ENCODE data around the gene NDUFAF2.

Gene NDUFAF2

DNA sequence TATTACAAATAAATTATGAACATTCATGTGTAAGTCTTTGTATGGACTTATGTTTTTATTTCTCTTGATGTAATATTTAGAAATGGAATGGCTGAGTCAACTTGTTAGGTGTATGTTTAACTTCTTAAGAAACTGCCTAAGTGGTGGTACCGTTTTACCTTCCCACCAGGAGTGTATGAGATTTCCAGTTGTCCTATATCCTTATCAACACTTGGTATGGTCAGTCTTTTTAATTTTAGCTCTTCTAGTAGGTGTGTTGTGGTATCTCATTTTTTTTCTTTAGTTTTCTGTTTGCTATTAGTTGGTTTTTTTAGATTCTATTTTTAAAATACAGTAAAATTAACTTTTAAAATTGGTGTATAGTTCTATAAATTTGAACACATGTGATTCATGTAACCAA, 3.7 kb downstream of the NDUFAF2 start:
- H3K4me3 ChIP-seq (ENCODE audit: insufficient read depth, low read length, poor library complexity, severe bottlenecking), result no peak overlapping the region
- no peaks in the 10 kb centered on the region for H3K36me3 ChIP-seq (ENCODE audit: low read length)
- no peaks in the 10 kb centered on the region; the same call in 1 of the 2 replicates for H3F3A ChIP-seq (ENCODE audit: insufficient read depth)
- H3K4me2 ChIP-seq (ENCODE audit: low read depth, low read length, poor library complexity, severe bottlenecking), result no peak overlapping the region
- no peak overlapping the region for H3K9ac ChIP-seq (ENCODE audit: low read length)
- no peaks in the 10 kb centered on the region for H3K27me3 ChIP-seq (ENCODE audit: low read length)
- H3K27ac ChIP-seq (ENCODE audit: low read depth, low read length), result no peak overlapping the region
- TF ChIP-seq CTCF (IDR thresholded peaks at IDR 0.05; ENCODE audit: insufficient read depth, low read length, poor library complexity, severe bottlenecking) (no peak), EZH2phosphoT487 (conservative IDR thresholded peaks at IDR 0.05; ENCODE audit: low read length) (no peak)
- H3K79me2 ChIP-seq (ENCODE audit: insufficient read depth, low read length), result peaks cover 73% of the 10 kb centered on the region
- H2AFZ ChIP-seq (ENCODE audit: low read depth, low read length, severe bottlenecking), result no peak overlapping the region
- H3K9me3 ChIP-seq (ENCODE audit: insufficient read depth, low read length), result no peaks in the 10 kb centered on the region
- H4K20me1 ChIP-seq (ENCODE audit: low read depth, low read length), result no peaks in the 10 kb centered on the region
- H3K9me2 ChIP-seq (replicated peaks; ENCODE audit: insufficient read depth, low read length), result no peaks in the 10 kb centered on the region

DNA sequence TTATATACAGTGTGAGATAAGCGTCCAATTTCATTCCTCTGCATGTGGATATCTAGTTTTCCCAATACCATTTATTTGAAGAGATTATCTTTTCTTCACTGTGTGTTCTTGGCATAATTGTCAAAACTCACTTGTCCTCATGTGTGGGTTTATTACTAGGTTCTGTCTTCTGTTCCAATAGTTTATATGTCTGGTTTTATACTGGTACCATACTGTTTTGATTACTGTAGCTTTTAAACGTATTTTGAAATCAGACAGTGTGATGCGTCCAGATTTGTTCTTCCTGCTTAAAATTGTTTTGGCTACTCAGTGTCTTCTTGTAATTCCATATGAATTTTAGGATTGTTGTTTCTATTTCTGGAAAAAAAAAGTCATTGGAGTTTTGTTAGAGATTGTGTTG, 10.2 kb downstream of the NDUFAF2 start:
- TF ChIP-seq CTCF (IDR thresholded peaks at IDR 0.05; ENCODE audit: insufficient read depth, low read length, poor library complexity, severe bottlenecking) (no peak), EZH2phosphoT487 (conservative IDR thresholded peaks at IDR 0.05; ENCODE audit: low read length) (no peak)

DNA sequence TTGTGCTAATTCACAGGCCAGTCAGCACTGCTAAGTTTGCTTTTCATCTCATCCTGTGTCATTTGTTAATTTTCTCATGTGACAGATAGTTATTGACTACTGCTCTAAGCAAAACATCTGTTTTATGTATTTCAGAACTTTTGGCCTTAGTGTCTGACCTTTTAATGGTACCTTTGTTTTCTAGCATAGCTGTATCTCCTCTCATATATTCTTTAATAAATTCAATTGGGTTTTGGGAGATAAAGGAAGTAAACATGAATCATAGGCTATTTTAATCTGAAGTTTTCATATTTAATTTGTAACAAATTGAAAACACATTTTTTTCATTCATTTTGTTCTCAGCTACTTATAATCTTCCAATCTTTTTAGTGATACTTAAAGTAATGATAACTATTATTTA, 13.1 kb downstream of the NDUFAF2 start:
- Histone ChIP-seq H3F3A (ENCODE audit: insufficient read depth) (peaks cover 8% of the 10 kb centered on the region; the same call in 1 of the 2 replicates), H4K20me1 (ENCODE audit: low read depth, low read length) (no peaks in the 10 kb centered on the region; the same call in 1 of the 2 replicates), H3K79me2 (ENCODE audit: insufficient read depth, low read length) (peaks cover 51% of the 10 kb centered on the region), H3K36me3 (ENCODE audit: low read length) (0 out of 2 replicates have a peak, but pooled peaks cover 3% of the 10 kb centered on the region), H3K27ac (ENCODE audit: low read depth, low read length) (no peak overlapping the region), H3K27me3 (ENCODE audit: low read length) (no peaks in the 10 kb centered on the region), H3K4me3 (ENCODE audit: insufficient read depth, low read length, poor library complexity, severe bottlenecking) (no peak overlapping the region), H3K9me3 (ENCODE audit: insufficient read depth, low read length) (peaks cover 7% of the 10 kb centered on the region; the same call in 1 of the 2 replicates), H3K9me2 (replicated peaks; ENCODE audit: insufficient read depth, low read length) (no peaks in the 10 kb centered on the region), H2AFZ (ENCODE audit: low read depth, low read length, severe bottlenecking) (no peak overlapping the region), H3K4me2 (ENCODE audit: low read depth, low read length, poor library complexity, severe bottlenecking) (no peak overlapping the region), H3K9ac (ENCODE audit: low read length) (no peak overlapping the region)
- TF ChIP-seq EZH2phosphoT487 (conservative IDR thresholded peaks at IDR 0.05; ENCODE audit: low read length) (no peak), CTCF (IDR thresholded peaks at IDR 0.05; ENCODE audit: insufficient read depth, low read length, poor library complexity, severe bottlenecking) (no peak)

More for the DNA sequence above, 10.2 kb downstream of the NDUFAF2 start:
- Histone ChIP-seq H3K9ac (ENCODE audit: low read length) (no peak overlapping the region), H3K9me3 (ENCODE audit: insufficient read depth, low read length) (peaks cover 7% of the 10 kb centered on the region; the same call in 1 of the 2 replicates), H4K20me1 (ENCODE audit: low read depth, low read length) (no peaks in the 10 kb centered on the region; the same call in 1 of the 2 replicates), H3K79me2 (ENCODE audit: insufficient read depth, low read length) (peaks cover 77% of the 10 kb centered on the region), H3K27me3 (ENCODE audit: low read length) (no peaks in the 10 kb centered on the region), H3K4me2 (ENCODE audit: low read depth, low read length, poor library complexity, severe bottlenecking) (no peak overlapping the region), H3K27ac (ENCODE audit: low read depth, low read length) (no peak overlapping the region), H3K9me2 (replicated peaks; ENCODE audit: insufficient read depth, low read length) (no peaks in the 10 kb centered on the region), H3F3A (ENCODE audit: insufficient read depth) (peaks cover 8% of the 10 kb centered on the region; the same call in 1 of the 2 replicates), H3K4me3 (ENCODE audit: insufficient read depth, low read length, poor library complexity, severe bottlenecking) (no peak overlapping the region), H3K36me3 (ENCODE audit: low read length) (0 out of 2 replicates have a peak, but pooled peaks cover 3% of the 10 kb centered on the region), H2AFZ (ENCODE audit: low read depth, low read length, severe bottlenecking) (no peak overlapping the region)

Data from SU-DHL-6 (cell line).